Kidney (tissue), 14 donors: ENCODE measurements around the gene MAD1L1. TPM values are rescaled to one million over a fixed set of nuclear protein-coding genes. Genes with fewer than 3 reads are reported as not detected.
A peak's percentile ranks its signal among the peaks of the same experiment; 100 is the strongest.
"Not testable (repeated sequence)": the region's sequence is repeated elsewhere in the genome, so short reads cannot be mapped to it uniquely, and the experiment has no call there.

ENCODE experiments used
- DNase-seq, 5 donors: peaks; one replicate each; pipeline ENCODE4 v3.0.0-alpha.2; 2013 to 2020
- FAIRE-seq: peaks from 2 replicates; lab custom pipeline; 2012; peaks lifted over from hg19 to GRCh38; lab: Jason Lieb, UNC
- H3K27ac ChIP-seq, 2 donors: one replicate each; pipeline ENCODE4 v1.7.0; 2013; ENCODE audit warnings: low read depth in 2 of 2, low read length in 2 of 2, inconsistent platforms in 1 of 2
- H3K27me3 ChIP-seq: one replicate; pipeline ENCODE4 v1.7.1; 2013; ENCODE audit warnings: low read length, inconsistent platforms; ENCODE audit not compliant: control insufficient read depth, insufficient read depth
- H3K36me3 ChIP-seq, 3 donors: one replicate each; pipeline versions ENCODE4 v1.7.0 to v1.7.1; 2013; ENCODE audit warnings: low read length in 3 of 3, control low read depth in 1 of 3, inconsistent platforms in 1 of 3; ENCODE audit not compliant: insufficient read depth in 3 of 3, control insufficient read depth in 2 of 3
- H3K4me1 ChIP-seq, 3 donors: one replicate each; pipeline versions ENCODE4 v1.7.0 to v1.7.1; 2013; ENCODE audit warnings: low read length in 3 of 3, inconsistent platforms in 1 of 3, low read depth in 1 of 3; ENCODE audit not compliant: control insufficient read depth in 2 of 3, insufficient read depth in 2 of 3
- H3K4me3 ChIP-seq, 3 donors: one replicate each; pipeline versions ENCODE4 v1.7.0 to v1.8.1; 2013; ENCODE audit warnings: low read length in 3 of 3, control low read depth in 1 of 3, inconsistent platforms in 1 of 3
- H3K9ac ChIP-seq, 3 donors: one replicate each; pipeline versions ENCODE4 v1.7.0 to v1.7.1; 2013; ENCODE audit warnings: low read length in 3 of 3, control low read depth in 1 of 3, inconsistent platforms in 1 of 3
- H3K9me3 ChIP-seq, 3 donors: one replicate each; pipeline versions ENCODE4 v1.7.0 to v1.7.1; 2013; ENCODE audit warnings: low read length in 3 of 3, control low read depth in 1 of 3, inconsistent platforms in 1 of 3; ENCODE audit not compliant: control insufficient read depth in 2 of 3, insufficient read depth in 1 of 3
- intact Hi-C: fragments of 100-400 bp; cut with DNase I; formaldehyde crosslinking; loops from one replicate; pipeline ENCODE4 v1.11.1; 2022
- polyA plus RNA-seq: library from polyadenylated mRNA; stranded (reverse); fragments of 350-450 nt; fragmentation: Illumina TruSeq; extraction: RNeasy Lipid Tissue Mini Kit (QIAGEN cat#74804); gene quantifications from one replicate; pipeline ENCODE4 v1.2.3, GENCODE V29; 2014; ENCODE audit warnings: low read depth, low replicate concordance; ENCODE audit not compliant: insufficient read depth
- total RNA-seq: library from RNA; stranded (reverse); fragmentation: NEBNext Ultra II Directional; extraction: Animal tissue kit (Norgen Biotek cat#: 25700); gene quantifications from one replicate; pipeline ENCODE4 v1.2.1, GENCODE V29; 2021
- TF ChIP-seq, protein P1 (sequence below): IDR thresholded peaks from 3 replicates; pipeline ENCODE4 v1.5.1; 2012; ENCODE audit warnings: mild to moderate bottlenecking, moderate library complexity, borderline replicate concordance; ENCODE audit not compliant: insufficient read depth; ENCODE audit errors: extremely low read depth
- donor health status: control.
- donor health status: control.
- donor health status: control.
- donor health status: control.
- donor health status: control.
- donor health status: DM: yes; HTN: yes; CAD: no.
- donor health status: Normal renal cell carcinoma (clear cell type).

MAD1L1 gene
- total and polyA plus RNA-seq, 2 donors from 2014 or later: 33.2 to 45.2 TPM

DNA sequence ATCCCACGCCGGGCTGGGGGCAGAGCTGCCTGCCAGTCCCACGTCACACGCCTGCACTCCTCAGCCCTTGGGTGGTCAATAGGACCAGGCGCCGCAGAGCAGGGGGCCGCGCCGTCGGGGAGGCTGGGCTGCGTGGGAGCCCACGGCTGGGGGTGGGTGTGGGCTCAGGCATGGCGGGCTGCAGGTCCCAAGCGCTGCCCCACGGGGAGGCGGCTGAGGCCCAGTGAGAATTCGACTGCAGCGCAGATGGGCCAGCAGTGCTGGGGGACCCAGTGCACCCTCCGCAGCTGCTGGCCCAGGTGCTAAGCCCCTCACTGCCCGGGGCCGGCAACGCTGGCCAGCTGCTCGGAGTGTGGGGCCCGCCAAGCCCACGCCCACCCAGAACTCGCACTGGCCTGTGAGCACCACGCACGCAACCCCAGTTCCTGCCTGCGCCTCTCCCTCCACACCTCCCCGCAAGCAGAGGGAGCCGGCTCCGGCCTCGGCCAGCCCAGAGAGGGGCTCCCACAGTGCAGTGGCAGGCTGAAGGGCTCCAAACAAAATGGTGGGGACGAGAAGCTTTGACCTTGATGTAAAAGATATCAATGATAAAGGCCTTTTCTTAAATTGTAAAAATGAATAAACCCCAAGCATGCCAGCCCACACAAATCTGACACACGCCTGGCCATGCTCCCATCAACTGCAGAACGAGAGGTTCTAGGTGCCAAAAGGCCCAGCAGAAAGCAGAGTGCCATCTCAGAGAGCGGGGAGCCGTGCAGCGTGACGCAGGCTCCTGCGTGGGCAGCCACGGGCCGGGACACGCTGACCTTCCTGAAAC lies 255.5 kb downstream of the MAD1L1 start:
- no peak overlapping the region for H3K4me3 ChIP-seq
- H3K4me1 ChIP-seq: peaks cover 0 to 4% (median 2%) of the 10 kb centered on the region in 3 donors
- H3K36me3 ChIP-seq: no peaks in the 10 kb centered on the region
- intact Hi-C loops: no loop called here
- no peaks in the 10 kb centered on the region for H3K27me3 ChIP-seq
- no peak overlapping the region for H3K9ac ChIP-seq
- DNase-seq (peak in 1 of 5 donors; percentile 61), FAIRE-seq (no peak)
- H3K9me3 ChIP-seq: no peaks in the 10 kb centered on the region
- TF ChIP-seq, protein P1, sequence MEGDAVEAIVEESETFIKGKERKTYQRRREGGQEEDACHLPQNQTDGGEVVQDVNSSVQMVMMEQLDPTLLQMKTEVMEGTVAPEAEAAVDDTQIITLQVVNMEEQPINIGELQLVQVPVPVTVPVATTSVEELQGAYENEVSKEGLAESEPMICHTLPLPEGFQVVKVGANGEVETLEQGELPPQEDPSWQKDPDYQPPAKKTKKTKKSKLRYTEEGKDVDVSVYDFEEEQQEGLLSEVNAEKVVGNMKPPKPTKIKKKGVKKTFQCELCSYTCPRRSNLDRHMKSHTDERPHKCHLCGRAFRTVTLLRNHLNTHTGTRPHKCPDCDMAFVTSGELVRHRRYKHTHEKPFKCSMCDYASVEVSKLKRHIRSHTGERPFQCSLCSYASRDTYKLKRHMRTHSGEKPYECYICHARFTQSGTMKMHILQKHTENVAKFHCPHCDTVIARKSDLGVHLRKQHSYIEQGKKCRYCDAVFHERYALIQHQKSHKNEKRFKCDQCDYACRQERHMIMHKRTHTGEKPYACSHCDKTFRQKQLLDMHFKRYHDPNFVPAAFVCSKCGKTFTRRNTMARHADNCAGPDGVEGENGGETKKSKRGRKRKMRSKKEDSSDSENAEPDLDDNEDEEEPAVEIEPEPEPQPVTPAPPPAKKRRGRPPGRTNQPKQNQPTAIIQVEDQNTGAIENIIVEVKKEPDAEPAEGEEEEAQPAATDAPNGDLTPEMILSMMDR: no peak
- no peak overlapping the region for H3K27ac ChIP-seq

DNA sequence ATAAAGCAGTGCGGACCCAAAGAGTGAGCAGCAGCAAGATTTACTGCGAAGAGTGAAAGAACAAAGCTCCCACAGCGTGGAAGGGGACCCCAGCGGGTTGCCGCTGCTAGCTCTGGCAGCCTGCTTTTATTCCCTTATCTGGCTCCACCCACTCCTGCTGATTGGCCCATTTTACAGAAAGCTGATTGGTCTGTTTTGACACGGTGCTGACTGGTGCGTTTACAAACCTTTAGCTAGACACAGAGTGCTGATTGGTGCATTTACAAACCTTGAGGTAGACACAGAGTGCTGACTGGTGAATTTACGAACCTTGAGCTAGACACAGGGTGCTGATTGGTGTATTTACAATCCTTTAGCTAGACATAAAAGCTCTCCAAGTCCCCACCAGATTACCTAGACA lies 256.2 kb downstream of the MAD1L1 start:
- H3K27ac ChIP-seq, H3K36me3 ChIP-seq, H3K4me3 ChIP-seq, H3K9me3 ChIP-seq, H3K4me1 ChIP-seq, FAIRE-seq, intact Hi-C loops, H3K27me3 ChIP-seq, H3K9ac ChIP-seq: not testable (repeated sequence)
- DNase-seq: peak in 1 of 5 donors; percentile 10

DNA sequence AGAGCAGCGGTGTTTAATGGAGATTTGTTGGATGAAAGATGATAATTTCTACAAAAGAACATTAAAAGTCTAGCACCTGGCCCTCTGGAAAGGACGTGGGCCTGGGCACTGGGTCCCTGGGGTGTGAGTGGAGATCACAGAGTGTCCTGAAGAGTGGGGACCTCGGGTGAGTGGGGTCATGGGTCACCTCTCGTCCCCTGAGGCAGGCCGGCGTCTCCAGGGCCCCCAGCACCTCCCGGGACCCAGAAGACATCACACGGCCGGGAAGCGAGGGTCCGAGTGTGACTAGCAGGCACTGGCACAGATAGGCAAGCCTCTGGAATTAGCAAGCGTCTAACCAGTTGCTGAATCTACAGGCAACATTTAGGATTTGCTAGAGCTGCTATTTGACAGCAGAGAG lies 257.2 kb downstream of the MAD1L1 start:
- no peaks in the 10 kb centered on the region for H3K9me3 ChIP-seq
- intact Hi-C loops: no loop called here
- TF ChIP-seq, protein P1: no peak
- no peaks in the 10 kb centered on the region for H3K36me3 ChIP-seq
- no peak overlapping the region for H3K27ac ChIP-seq
- H3K4me3 ChIP-seq: no peak overlapping the region
- FAIRE-seq (no peak), DNase-seq (peak in 1 of 5 donors; percentile 56)
- peaks cover 0 to 4% (median 2%) of the 10 kb centered on the region in 3 donors for H3K4me1 ChIP-seq
- H3K9ac ChIP-seq: no peak overlapping the region
- no peaks in the 10 kb centered on the region for H3K27me3 ChIP-seq

DNA sequence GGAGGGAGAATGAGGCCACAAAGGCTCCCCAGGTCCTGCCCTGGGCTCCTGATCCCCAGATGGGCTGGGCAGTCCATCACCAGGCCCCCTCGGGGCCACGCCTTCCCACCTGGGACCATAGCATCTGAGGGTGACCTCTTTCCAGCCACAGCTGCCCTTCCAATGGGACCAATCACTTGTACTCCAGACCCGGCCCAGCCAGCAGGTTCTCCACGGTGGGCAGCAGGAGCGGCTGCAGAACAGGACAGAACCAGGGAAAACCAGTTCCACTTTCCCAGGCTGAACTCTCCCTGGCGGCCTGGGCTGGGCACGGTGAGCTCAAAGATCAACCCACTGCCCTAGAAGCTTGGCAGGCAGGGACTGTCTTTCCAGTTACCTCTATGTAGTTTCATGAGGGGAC lies 257.6 kb downstream of the MAD1L1 start:
- intact Hi-C loops: no loop called here
- no peak overlapping the region for H3K9ac ChIP-seq
- H3K4me3 ChIP-seq: no peak overlapping the region
- H3K9me3 ChIP-seq: no peaks in the 10 kb centered on the region
- DNase-seq (peak in 2 of 5 donors; percentile 29 to 61), FAIRE-seq (no peak)
- no peaks in the 10 kb centered on the region for H3K27me3 ChIP-seq
- TF ChIP-seq, protein P1: no peak
- no peak overlapping the region for H3K27ac ChIP-seq
- no peaks in the 10 kb centered on the region for H3K36me3 ChIP-seq
- H3K4me1 ChIP-seq: peaks cover 0 to 4% (median 2%) of the 10 kb centered on the region in 3 donors
